Neural cell (in vitro differentiated cells): ENCODE results near the gene KIF6. TPM values are rescaled to one million over a fixed set of nuclear protein-coding genes. Genes with fewer than 3 reads are reported as not detected.
A peak's percentile ranks its signal among the peaks of the same experiment; 100 is the strongest.

ENCODE experiments used
- H2AFZ ChIP-seq: fragments of 200-600, 300-800 bp; sonication (generic), shearing (Covaris generic); 2 replicates; pipeline ENCODE4 v1.6.0; 2014; ENCODE audit warnings: low read depth, mild to moderate bottlenecking, antibody characterized with exemption, low read length, moderate library complexity
- H3F3A ChIP-seq: fragments of 200-600 bp; shearing (Covaris generic); 2 replicates; pipeline ENCODE4 v1.6.1; 2016; ENCODE audit warnings: mild to moderate bottlenecking, moderate library complexity, mixed read lengths, antibody characterized with exemption, low read length; ENCODE audit not compliant: insufficient read depth, poor library complexity, severe bottlenecking
- H3K27ac ChIP-seq: fragments of 200-600, 300-800 bp; sonication (generic), shearing (Covaris generic); 2 replicates; pipeline ENCODE4 v1.5.1; 2014; ENCODE audit warnings: mild to moderate bottlenecking, low read length, moderate library complexity
- H3K27me3 ChIP-seq: fragments of 300-800, 200-600 bp; sonication (generic), shearing (Covaris generic); 2 replicates; pipeline ENCODE4 v1.6.0; 2014; ENCODE audit warnings: mild to moderate bottlenecking, low read depth, low read length, moderate library complexity; ENCODE audit not compliant: insufficient read depth
- H3K36me3 ChIP-seq: fragments of 300-800, 200-600 bp; sonication (generic), shearing (Covaris generic); 2 replicates; pipeline ENCODE4 v1.5.1; 2014; ENCODE audit warnings: mild to moderate bottlenecking, antibody characterized with exemption, low read length, moderate library complexity; ENCODE audit not compliant: insufficient read depth
- H3K4me2 ChIP-seq: fragments of 300-800, 200-600 bp; sonication (generic), shearing (Covaris generic); 2 replicates; pipeline ENCODE4 v1.6.0; 2014; ENCODE audit warnings: mild to moderate bottlenecking, low read length
- H3K4me3 ChIP-seq: fragments of 300-800, 200-600 bp; sonication (generic), shearing (Covaris generic); 2 replicates; pipeline ENCODE4 v1.5.1; 2014; ENCODE audit warnings: mild to moderate bottlenecking, low read length, moderate library complexity
- H3K79me2 ChIP-seq: fragments of 200-600 bp; shearing (Covaris generic); replicated peaks from 2 replicates; pipeline ENCODE4 v1.6.0; 2014; ENCODE audit warnings: mild to moderate bottlenecking, low read length, moderate library complexity; ENCODE audit not compliant: insufficient read depth
- H3K9ac ChIP-seq: fragments of 300-800, 200-600 bp; sonication (generic), shearing (Covaris generic); 2 replicates; pipeline ENCODE4 v1.6.1; 2016; ENCODE audit warnings: mild to moderate bottlenecking, low read length, mixed read lengths
- H3K9me2 ChIP-seq: fragments of 200-600 bp; shearing (Covaris generic); 2 replicates; pipeline ENCODE4 v1.6.1; 2016; ENCODE audit warnings: mild to moderate bottlenecking, low read length, mixed read lengths; ENCODE audit not compliant: insufficient read depth
- H3K9me3 ChIP-seq: fragments of 200-600, 300-800 bp; sonication (generic), shearing (Covaris generic); 2 replicates; pipeline ENCODE4 v1.6.1; 2016; ENCODE audit warnings: mild to moderate bottlenecking, mixed run types, low read length, moderate library complexity, mixed read lengths
- H4K20me1 ChIP-seq: fragments of 200-600 bp; shearing (Covaris generic); 2 replicates; pipeline ENCODE4 v1.6.1; 2016; ENCODE audit warnings: mild to moderate bottlenecking, mixed run types; ENCODE audit not compliant: insufficient read depth
- EP300 ChIP-seq: fragments of 450-650 bp; conservative IDR thresholded peaks from 2 replicates; pipeline ENCODE4 v1.6.1; 2014; ENCODE audit warnings: antibody characterized with exemption, mild to moderate bottlenecking, moderate library complexity; ENCODE audit not compliant: poor library complexity, severe bottlenecking
- EZH2 ChIP-seq: fragments of 200-600, 300-800 bp; shearing (Covaris generic), sonication (generic); IDR thresholded peaks from 2 replicates; pipeline ENCODE4 v1.6.1; 2014; ENCODE audit warnings: antibody characterized with exemption, low read length, borderline replicate concordance, mild to moderate bottlenecking; ENCODE audit not compliant: insufficient read depth, poor library complexity, severe bottlenecking
- MXI1 ChIP-seq: fragments of 450-650 bp; conservative IDR thresholded peaks from 2 replicates; pipeline ENCODE4 v1.6.1; 2014; ENCODE audit warnings: antibody characterized with exemption, mild to moderate bottlenecking; ENCODE audit not compliant: poor library complexity, severe bottlenecking
- POLR2AphosphoS5 ChIP-seq: IDR thresholded peaks from 2 replicates; pipeline ENCODE4 v1.6.1; 2012
- RAD21 ChIP-seq: fragments of 450-650 bp; conservative IDR thresholded peaks from 2 replicates; pipeline ENCODE4 v1.6.1; 2014; ENCODE audit warnings: antibody characterized with exemption, mild to moderate bottlenecking, moderate library complexity
- SMC3 ChIP-seq: fragments of 450-650 bp; conservative IDR thresholded peaks from 2 replicates; pipeline ENCODE4 v1.6.1; 2014; ENCODE audit warnings: antibody characterized with exemption, mild to moderate bottlenecking, moderate library complexity; ENCODE audit not compliant: poor library complexity
- TAF1 ChIP-seq: IDR thresholded peaks from 2 replicates; pipeline ENCODE4 v1.6.1; 2012; ENCODE audit warnings: low read depth
- polyA plus RNA-seq: library from polyadenylated mRNA; depleted of rRNA; stranded (reverse); fragments of >200 nt; gene quantifications from 2 replicates; pipeline ENCODE4 v1.2.3, GENCODE V29; 2014
- TF ChIP-seq, protein P1 (sequence below): fragments of 450-650 bp; IDR thresholded peaks from 2 replicates; pipeline ENCODE4 v1.5.1; 2014; ENCODE audit warnings: antibody characterized with exemption, mild to moderate bottlenecking, moderate library complexity; ENCODE audit not compliant: poor library complexity, severe bottlenecking
- TF ChIP-seq, protein P2 (sequence below): IDR thresholded peaks from 2 replicates; pipeline ENCODE4 v1.6.1; 2012; ENCODE audit warnings: borderline replicate concordance

KIF6 gene
- polyA plus RNA-seq, 1 donor from 2014 or later = 2.1 TPM

DNA sequence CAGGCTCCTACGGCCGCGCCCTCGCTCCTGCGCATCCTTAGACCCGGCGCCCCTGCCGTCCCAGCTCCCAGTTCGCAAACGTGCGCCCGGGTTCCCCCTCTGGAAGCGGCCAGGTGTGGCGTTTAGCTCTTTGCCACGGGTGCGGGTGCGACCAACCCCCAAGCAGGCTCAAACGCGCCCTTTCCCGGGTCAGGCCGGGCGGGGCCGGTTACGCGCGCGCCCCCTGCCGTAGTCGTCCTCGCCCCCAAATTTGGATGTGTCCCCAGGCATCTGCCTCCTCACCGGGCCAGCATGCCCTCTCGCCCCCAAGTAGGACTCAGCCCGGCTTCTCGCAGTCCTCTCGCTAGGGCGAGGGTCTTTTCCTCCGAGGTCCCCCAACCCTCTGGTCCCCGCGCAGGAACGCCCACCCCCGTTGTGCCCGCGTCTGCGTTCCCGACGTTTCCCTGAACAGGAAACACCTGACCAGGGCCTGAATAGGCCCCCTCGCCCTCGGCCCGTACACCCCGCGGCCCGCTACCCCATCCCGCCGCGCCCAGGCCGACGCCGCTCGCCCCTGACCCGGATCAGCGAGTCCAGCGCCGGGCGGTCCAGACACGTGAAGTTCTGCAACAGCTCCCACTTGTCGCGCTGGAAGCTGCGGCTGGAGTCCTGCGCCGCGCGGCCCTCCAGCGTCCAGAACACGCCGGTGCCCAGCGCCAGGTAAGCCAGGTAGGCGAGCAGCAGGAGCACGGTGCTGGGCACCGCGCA lies 411.5 kb downstream of the KIF6 start:
- Histone ChIP-seq H3K4me3 (peak overlapping the region; percentile 63), H3K27me3 (peaks cover 48% of the 10 kb centered on the region), H4K20me1 (no peaks in the 10 kb centered on the region), H3K79me2 (no peaks in the 10 kb centered on the region), H3K4me2 (no peak overlapping the region), H2AFZ (no peak overlapping the region), H3K9me3 (no peaks in the 10 kb centered on the region), H3K9ac (peak overlapping the region; percentile 14), H3K27ac (no peak overlapping the region), H3K36me3 (no peaks in the 10 kb centered on the region), H3F3A (no peaks in the 10 kb centered on the region), H3K9me2 (no peaks in the 10 kb centered on the region)
- TF ChIP-seq POLR2AphosphoS5 (no peak), EP300 (no peak), EZH2 (peak; percentile 76), MXI1 (no peak)
- TF ChIP-seq, protein P1, sequence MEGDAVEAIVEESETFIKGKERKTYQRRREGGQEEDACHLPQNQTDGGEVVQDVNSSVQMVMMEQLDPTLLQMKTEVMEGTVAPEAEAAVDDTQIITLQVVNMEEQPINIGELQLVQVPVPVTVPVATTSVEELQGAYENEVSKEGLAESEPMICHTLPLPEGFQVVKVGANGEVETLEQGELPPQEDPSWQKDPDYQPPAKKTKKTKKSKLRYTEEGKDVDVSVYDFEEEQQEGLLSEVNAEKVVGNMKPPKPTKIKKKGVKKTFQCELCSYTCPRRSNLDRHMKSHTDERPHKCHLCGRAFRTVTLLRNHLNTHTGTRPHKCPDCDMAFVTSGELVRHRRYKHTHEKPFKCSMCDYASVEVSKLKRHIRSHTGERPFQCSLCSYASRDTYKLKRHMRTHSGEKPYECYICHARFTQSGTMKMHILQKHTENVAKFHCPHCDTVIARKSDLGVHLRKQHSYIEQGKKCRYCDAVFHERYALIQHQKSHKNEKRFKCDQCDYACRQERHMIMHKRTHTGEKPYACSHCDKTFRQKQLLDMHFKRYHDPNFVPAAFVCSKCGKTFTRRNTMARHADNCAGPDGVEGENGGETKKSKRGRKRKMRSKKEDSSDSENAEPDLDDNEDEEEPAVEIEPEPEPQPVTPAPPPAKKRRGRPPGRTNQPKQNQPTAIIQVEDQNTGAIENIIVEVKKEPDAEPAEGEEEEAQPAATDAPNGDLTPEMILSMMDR = no peak
- TF ChIP-seq, protein P2, sequence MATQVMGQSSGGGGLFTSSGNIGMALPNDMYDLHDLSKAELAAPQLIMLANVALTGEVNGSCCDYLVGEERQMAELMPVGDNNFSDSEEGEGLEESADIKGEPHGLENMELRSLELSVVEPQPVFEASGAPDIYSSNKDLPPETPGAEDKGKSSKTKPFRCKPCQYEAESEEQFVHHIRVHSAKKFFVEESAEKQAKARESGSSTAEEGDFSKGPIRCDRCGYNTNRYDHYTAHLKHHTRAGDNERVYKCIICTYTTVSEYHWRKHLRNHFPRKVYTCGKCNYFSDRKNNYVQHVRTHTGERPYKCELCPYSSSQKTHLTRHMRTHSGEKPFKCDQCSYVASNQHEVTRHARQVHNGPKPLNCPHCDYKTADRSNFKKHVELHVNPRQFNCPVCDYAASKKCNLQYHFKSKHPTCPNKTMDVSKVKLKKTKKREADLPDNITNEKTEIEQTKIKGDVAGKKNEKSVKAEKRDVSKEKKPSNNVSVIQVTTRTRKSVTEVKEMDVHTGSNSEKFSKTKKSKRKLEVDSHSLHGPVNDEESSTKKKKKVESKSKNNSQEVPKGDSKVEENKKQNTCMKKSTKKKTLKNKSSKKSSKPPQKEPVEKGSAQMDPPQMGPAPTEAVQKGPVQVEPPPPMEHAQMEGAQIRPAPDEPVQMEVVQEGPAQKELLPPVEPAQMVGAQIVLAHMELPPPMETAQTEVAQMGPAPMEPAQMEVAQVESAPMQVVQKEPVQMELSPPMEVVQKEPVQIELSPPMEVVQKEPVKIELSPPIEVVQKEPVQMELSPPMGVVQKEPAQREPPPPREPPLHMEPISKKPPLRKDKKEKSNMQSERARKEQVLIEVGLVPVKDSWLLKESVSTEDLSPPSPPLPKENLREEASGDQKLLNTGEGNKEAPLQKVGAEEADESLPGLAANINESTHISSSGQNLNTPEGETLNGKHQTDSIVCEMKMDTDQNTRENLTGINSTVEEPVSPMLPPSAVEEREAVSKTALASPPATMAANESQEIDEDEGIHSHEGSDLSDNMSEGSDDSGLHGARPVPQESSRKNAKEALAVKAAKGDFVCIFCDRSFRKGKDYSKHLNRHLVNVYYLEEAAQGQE = no peak

DNA sequence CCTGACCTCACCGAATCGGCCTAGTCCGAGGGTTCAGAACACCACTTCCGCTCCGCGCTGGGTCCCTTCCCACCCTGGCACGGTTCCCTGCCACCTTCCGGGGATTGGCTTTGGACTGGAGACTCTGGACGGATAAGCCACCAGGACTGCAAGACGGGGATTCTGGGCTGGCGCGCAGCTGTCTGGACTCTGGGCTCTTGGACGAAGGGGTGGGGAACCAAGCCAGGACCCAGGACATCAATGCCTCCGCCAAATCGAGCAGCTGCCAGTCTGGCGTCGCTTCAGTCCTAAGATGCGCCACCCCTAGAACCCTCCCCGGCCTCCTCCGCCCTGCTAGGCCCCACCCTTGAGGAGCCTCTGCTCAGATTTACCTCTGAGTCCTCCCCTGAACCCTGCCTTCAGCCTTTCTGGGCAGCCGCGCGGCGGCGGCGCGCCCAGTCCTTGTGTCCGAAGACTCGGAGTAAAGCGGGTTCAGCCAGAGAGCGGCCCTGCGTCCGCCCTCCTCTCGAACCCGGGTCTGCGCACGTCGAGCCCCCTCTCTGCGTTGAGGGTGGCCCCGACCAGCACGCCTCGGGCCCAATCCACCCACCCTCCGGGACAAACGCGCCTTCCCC lies 412.2 kb downstream of the KIF6 start:
- no peaks in the 10 kb centered on the region for H3K79me2 ChIP-seq
- H3K4me3 ChIP-seq = peak overlapping the region; percentile 63
- H2AFZ ChIP-seq = no peak overlapping the region
- no peaks in the 10 kb centered on the region for H3F3A ChIP-seq
- H3K4me2 ChIP-seq = no peak overlapping the region
- no peak overlapping the region for H3K27ac ChIP-seq
- no peaks in the 10 kb centered on the region for H3K9me3 ChIP-seq
- H4K20me1 ChIP-seq = no peaks in the 10 kb centered on the region
- H3K27me3 ChIP-seq = peaks cover 48% of the 10 kb centered on the region
- no peaks in the 10 kb centered on the region for H3K36me3 ChIP-seq
- H3K9me2 ChIP-seq = no peaks in the 10 kb centered on the region
- TF ChIP-seq RAD21 (no peak), POLR2AphosphoS5 (no peak), EP300 (no peak), EZH2 (no peak), TAF1 (no peak), MXI1 (no peak), SMC3 (no peak)
- TF ChIP-seq, protein P1 = no peak
- TF ChIP-seq, protein P2 = no peak
- H3K9ac ChIP-seq = peak overlapping the region; percentile 14
